Hepatocyte (in vitro differentiated cells): ENCODE measurements around the gene LEF1.
A peak's percentile ranks its signal among the peaks of the same experiment; 100 is the strongest.

ENCODE experiments used
- CTCF ChIP-seq: fragments of 200-600 bp; sonication (generic); IDR thresholded peaks from 2 replicates; pipeline ENCODE4 v1.5.1; 2016; ENCODE audit warnings: antibody characterized with exemption, mild to moderate bottlenecking; ENCODE audit not compliant: poor library complexity
- EZH2phosphoT487 ChIP-seq: fragments of 200-600 bp; sonication (generic); IDR thresholded peaks from one replicate; pipeline ENCODE4 v1.6.1; 2018; ENCODE audit warnings: antibody characterized with exemption, mild to moderate bottlenecking, low read depth, moderate library complexity; ENCODE audit not compliant: unreplicated experiment, severe bottlenecking

DNA sequence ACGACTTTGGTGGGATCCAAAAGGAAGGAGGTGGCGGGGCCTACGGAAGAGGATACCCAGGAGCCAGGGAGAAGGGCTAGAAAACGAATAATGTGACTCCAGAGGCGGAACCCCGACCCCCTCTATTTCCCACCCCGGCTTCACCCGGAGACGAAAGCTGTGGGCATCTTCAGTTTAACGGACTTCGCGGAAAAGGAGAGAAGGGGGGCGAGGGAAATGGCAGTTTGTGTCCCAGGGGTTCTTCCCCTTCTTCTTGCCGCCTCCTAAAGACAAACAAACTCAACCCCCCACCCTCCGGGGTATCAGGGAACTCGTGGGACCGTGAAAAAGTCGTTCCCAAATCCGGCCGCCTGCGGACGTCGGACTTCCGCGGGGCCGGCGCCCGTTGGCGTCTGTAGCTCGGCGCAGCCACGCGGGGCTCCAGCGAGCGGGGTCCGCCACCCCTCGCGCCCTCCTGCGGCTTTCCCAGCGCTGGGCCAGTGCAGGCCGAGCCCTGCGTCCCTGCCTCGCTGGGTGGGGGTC is 3.6 kb upstream of the LEF1 start:
- peak; percentile 28 for TF ChIP-seq CTCF
- no peak for TF ChIP-seq EZH2phosphoT487
